Endothelial cell of umbilical vein (primary cell): ENCODE data around the gene HLTF. TPM values are rescaled to one million over a fixed set of nuclear protein-coding genes. Genes with fewer than 3 reads are reported as not detected.

Source experiments
- BruUV-seq: library from RNA; stranded (reverse); fragments of 400-500 nt; replicated peaks from 2 replicates; lab custom pipeline; 2021; lab: Mats Ljungman, UMichigan
- CTCF ChIA-PET: fragments of 300-600, 350-600 bp; sonication (Branson Sonifier 250); formaldehyde crosslinking; loops from one replicate; lab custom pipeline; 2021; ENCODE audit warnings: antibody characterized with exemption, inconsistent platforms; lab: Charles Lee
- POLR2A ChIA-PET: fragments of 300-600, 350-600 bp; sonication (Branson Sonifier 250); formaldehyde crosslinking; loops from one replicate; lab custom pipeline; 2021; ENCODE audit warnings: antibody characterized with exemption, inconsistent platforms; lab: Charles Lee
- DNase-seq: peaks from one replicate; pipeline ENCODE4 v3.0.0-alpha.2; 2011; ENCODE audit warnings: low read depth, low spot score
- FAIRE-seq: peaks from 2 replicates; lab custom pipeline; 2011; peaks lifted over from hg19 to GRCh38; lab: Jason Lieb, UNC
- H2AFZ ChIP-seq: 2 replicates; pipeline ENCODE4 v1.6.0; 2012; ENCODE audit warnings: low read depth, low read length, control low read depth, inconsistent platforms
- H3K27ac ChIP-seq: 2 replicates; pipeline ENCODE4 v1.5.1; 2011; ENCODE audit warnings: low read depth, mild to moderate bottlenecking, control low read depth, low read length, moderate library complexity; ENCODE audit not compliant: insufficient read depth
- H3K27me3 ChIP-seq, 2 experiments: 2 replicates each; pipeline versions ENCODE4 v1.6.0 to v1.6.1; 2011; ENCODE audit warnings: low read length in 2 of 2, mixed read lengths in 1 of 2; ENCODE audit not compliant: control insufficient read depth in 2 of 2, insufficient read depth in 2 of 2
- H3K36me3 ChIP-seq, 2 experiments: 2 replicates in 1 of 2; 3 replicates in 1 of 2; pipeline ENCODE4 v1.5.1; 2011; ENCODE audit warnings: low read length in 2 of 2, mild to moderate bottlenecking in 1 of 2, moderate library complexity in 1 of 2; ENCODE audit not compliant: control insufficient read depth in 2 of 2, insufficient read depth in 2 of 2; ENCODE audit errors: extremely low read depth in 1 of 2
- H3K4me1 ChIP-seq: 3 replicates; pipeline ENCODE4 v1.5.1; 2011; ENCODE audit warnings: mild to moderate bottlenecking, low read length; ENCODE audit not compliant: control insufficient read depth, insufficient read depth; ENCODE audit errors: extremely low read depth
- H3K4me2 ChIP-seq: 2 replicates; pipeline ENCODE4 v1.6.1; 2011; ENCODE audit warnings: low read length, control low read depth, mixed read lengths; ENCODE audit not compliant: insufficient read depth
- H3K4me3 ChIP-seq, 3 experiments: fragments of 200-600 bp in 1 of 3; sonication (generic), shearing (Covaris generic) in 1 of 3; replicated peaks in 1 of 3; 2 replicates each; pipeline ENCODE4 v1.5.1; 2011 to 2016; ENCODE audit warnings: control low read depth in 3 of 3, low read length in 3 of 3, mild to moderate bottlenecking in 2 of 3, inconsistent platforms in 1 of 3, low read depth in 1 of 3, moderate library complexity in 1 of 3; ENCODE audit not compliant: insufficient read depth in 1 of 3
- H3K79me2 ChIP-seq: 2 replicates; pipeline ENCODE4 v1.6.0; 2012; ENCODE audit warnings: low read length, inconsistent platforms; ENCODE audit not compliant: control insufficient read depth, insufficient read depth
- H3K9ac ChIP-seq: replicated peaks from 2 replicates; pipeline ENCODE3; 2011; ENCODE audit warnings: low read length, control low read depth; ENCODE audit not compliant: insufficient read depth; ENCODE audit errors: extremely low read depth
- H3K9me1 ChIP-seq: replicated peaks from 3 replicates; pipeline ENCODE4 v1.6.0; 2011; ENCODE audit warnings: mild to moderate bottlenecking, low read length; ENCODE audit not compliant: control insufficient read depth, insufficient read depth; ENCODE audit errors: extremely low read depth
- H3K9me3 ChIP-seq: replicated peaks from 2 replicates; pipeline ENCODE4 v1.5.1; 2012; ENCODE audit warnings: low read length, inconsistent platforms; ENCODE audit not compliant: control insufficient read depth, insufficient read depth
- H4K20me1 ChIP-seq: replicated peaks from 2 replicates; pipeline ENCODE3; 2011; ENCODE audit warnings: mild to moderate bottlenecking, low read length; ENCODE audit not compliant: control insufficient read depth, insufficient read depth; ENCODE audit errors: extremely low read depth
- EZH2 ChIP-seq: IDR thresholded peaks from 2 replicates; pipeline ENCODE4 v1.6.1; 2012; ENCODE audit warnings: borderline replicate concordance, low read depth, mild to moderate bottlenecking, moderate library complexity, low read length, inconsistent platforms; ENCODE audit not compliant: severe bottlenecking
- FOS ChIP-seq: IDR thresholded peaks from 2 replicates; pipeline ENCODE4 v1.6.1; 2011; ENCODE audit warnings: mild to moderate bottlenecking, low read length, moderate library complexity, borderline replicate concordance; ENCODE audit not compliant: insufficient read depth
- GATA2 ChIP-seq: IDR thresholded peaks from 2 replicates; pipeline ENCODE4 v1.7.0; 2011; ENCODE audit warnings: low read depth, mild to moderate bottlenecking, moderate library complexity, mixed read lengths, low read length; ENCODE audit not compliant: insufficient read length, insufficient read depth
- JUN ChIP-seq: IDR thresholded peaks from 2 replicates; pipeline ENCODE4 v1.6.1; 2011; ENCODE audit warnings: borderline replicate concordance, low read depth; ENCODE audit not compliant: insufficient read length, insufficient read depth
- MYC ChIP-seq: IDR thresholded peaks from one replicate; pipeline ENCODE4 v1.6.1; 2011; ENCODE audit warnings: mild to moderate bottlenecking, low read depth, low read length
- POLR2A ChIP-seq: IDR thresholded peaks from 2 replicates; pipeline ENCODE4 v1.6.1; 2012; ENCODE audit warnings: low read depth, mild to moderate bottlenecking, control low read depth, low read length
- POLR2AphosphoS5 ChIP-seq: IDR thresholded peaks from 2 replicates; pipeline ENCODE4 v1.6.1; 2012; ENCODE audit warnings: low read depth, mild to moderate bottlenecking, control low read depth, low read length, moderate library complexity; ENCODE audit not compliant: insufficient read depth
- dilution Hi-C: fragments of 300-500 bp; cut with MboI; formaldehyde crosslinking; loops from one replicate; pipeline ENCODE4 v1.15.0; 2019; ENCODE audit warnings: low sequenced_read_pairs; ENCODE audit not compliant: extremely low pct_ligation_motif_present
- intact Hi-C: fragments of 100-400 bp; cut with micrococcal nuclease; formaldehyde crosslinking; loops from one replicate; pipeline ENCODE4 v1.10.0; 2022
- polyA plus RNA-seq, 4 experiments: library from polyadenylated mRNA; depleted of rRNA in 3 of 4; stranded (reverse) in 3 of 4; unstranded in 1 of 4; fragments of >200 nt; gene quantifications; 2 replicates each; pipeline versions ENCODE4 v1.2.1 to v1.2.3, GENCODE V29; 2011 to 2012; ENCODE audit warnings: missing spikeins in 1 of 4
- total RNA-seq: library from RNA; stranded (reverse); gene quantifications from 2 replicates; pipeline ENCODE4 v1.2.3, GENCODE V29; 2021
- TF ChIP-seq, protein P1 (sequence below): IDR thresholded peaks from 2 replicates; pipeline ENCODE4 v1.6.1; 2011; ENCODE audit not compliant: insufficient read depth, insufficient read length
- TF ChIP-seq, protein P2 (sequence below), 2 donors: IDR thresholded peaks; 1 replicate in 1 of 2; 2 replicates in 1 of 2; pipeline ENCODE4 v1.5.1; 2011; ENCODE audit warnings: low read length in 2 of 2, mild to moderate bottlenecking in 2 of 2, moderate library complexity in 2 of 2, control low read depth in 1 of 2, inconsistent platforms in 1 of 2, low read depth in 1 of 2; ENCODE audit not compliant: insufficient read depth in 1 of 2; ENCODE audit errors: extremely low read depth in 1 of 2

The HLTF gene
- total and polyA plus RNA-seq, 2 donors (not counting 3 experiments of a cell fraction or from before 2014, with no cell fraction given): 8.7 to 24.6 TPM

DNA sequence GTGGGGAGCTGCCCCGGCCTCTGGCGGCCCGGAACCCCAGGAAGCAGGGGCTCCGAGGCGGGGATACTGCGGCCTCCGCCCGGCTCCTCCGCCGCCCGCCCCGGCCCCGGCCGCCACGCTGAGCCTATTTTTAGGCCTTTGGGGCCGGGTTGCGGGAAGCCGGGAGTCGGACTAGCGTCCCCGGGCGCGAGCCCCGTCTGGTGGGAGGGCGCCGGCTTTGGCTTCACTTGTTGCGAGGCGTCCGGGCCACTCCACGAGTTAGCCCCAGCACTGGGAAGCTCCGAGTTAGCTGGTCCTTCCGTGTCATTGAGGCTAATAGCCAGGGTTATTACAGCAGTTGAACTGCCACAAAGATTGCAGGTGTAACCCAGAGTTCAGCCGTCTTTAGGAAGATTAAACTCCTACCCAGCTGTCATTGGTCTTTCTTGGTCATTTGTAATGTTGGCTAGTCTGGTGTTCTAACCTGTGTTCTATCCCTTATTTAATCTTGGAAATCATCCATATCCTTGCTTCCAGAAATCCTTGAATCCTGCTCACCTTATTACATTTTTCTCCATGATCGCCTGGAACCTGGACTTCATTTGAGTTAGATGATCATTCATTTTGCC is 94.2 kb downstream of the HLTF start:
- Histone ChIP-seq H4K20me1 (no peaks in the 10 kb centered on the region), H2AFZ (peak overlapping the region; percentile 99), H3K36me3 (peaks cover 3 to 10% of the 10 kb centered on the region in 2 experiments), H3K9me1 (no peaks in the 10 kb centered on the region), H3K27me3 (no peaks in the 10 kb centered on the region), H3K9ac (peak overlapping the region; percentile 83), H3K4me2 (peak overlapping the region; percentile 88), H3K27ac (peak overlapping the region; percentile 30), H3K79me2 (peaks cover 12% of the 10 kb centered on the region), H3K4me3 (peak overlapping the region; percentile 61 to 88 (median 66)), H3K4me1 (peaks cover 9% of the 10 kb centered on the region), H3K9me3 (no peaks in the 10 kb centered on the region)
- BruUV-seq: no TSS peak
- dilution Hi-C loops: no loop called here
- TF ChIP-seq, protein P1, sequence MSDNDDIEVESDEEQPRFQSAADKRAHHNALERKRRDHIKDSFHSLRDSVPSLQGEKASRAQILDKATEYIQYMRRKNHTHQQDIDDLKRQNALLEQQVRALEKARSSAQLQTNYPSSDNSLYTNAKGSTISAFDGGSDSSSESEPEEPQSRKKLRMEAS: no peak
- TF ChIP-seq FOS (no peak), POLR2A (no peak), EZH2 (no peak), JUN (no peak), POLR2AphosphoS5 (no peak), GATA2 (no peak), MYC (no peak)
- TF ChIP-seq, protein P2, sequence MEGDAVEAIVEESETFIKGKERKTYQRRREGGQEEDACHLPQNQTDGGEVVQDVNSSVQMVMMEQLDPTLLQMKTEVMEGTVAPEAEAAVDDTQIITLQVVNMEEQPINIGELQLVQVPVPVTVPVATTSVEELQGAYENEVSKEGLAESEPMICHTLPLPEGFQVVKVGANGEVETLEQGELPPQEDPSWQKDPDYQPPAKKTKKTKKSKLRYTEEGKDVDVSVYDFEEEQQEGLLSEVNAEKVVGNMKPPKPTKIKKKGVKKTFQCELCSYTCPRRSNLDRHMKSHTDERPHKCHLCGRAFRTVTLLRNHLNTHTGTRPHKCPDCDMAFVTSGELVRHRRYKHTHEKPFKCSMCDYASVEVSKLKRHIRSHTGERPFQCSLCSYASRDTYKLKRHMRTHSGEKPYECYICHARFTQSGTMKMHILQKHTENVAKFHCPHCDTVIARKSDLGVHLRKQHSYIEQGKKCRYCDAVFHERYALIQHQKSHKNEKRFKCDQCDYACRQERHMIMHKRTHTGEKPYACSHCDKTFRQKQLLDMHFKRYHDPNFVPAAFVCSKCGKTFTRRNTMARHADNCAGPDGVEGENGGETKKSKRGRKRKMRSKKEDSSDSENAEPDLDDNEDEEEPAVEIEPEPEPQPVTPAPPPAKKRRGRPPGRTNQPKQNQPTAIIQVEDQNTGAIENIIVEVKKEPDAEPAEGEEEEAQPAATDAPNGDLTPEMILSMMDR (IDR thresholded peaks at IDR 0.05; ENCODE audit: extremely low read depth in 1 of 2, insufficient read depth in 1 of 2, low read depth in 1 of 2, low read length in 2 of 2): no peak
- FAIRE-seq: peak; percentile 86
- intact Hi-C loops: no loop called here
- DNase-seq: peak; percentile 45
- CTCF ChIA-PET: interaction anchor here (1.1 to 2.0 kb wide), 6 partner anchors 8 to 51 kb away, joined by 3 to 11 read pairs (median 4); no protein-coding TSS in a partner anchor
- POLR2A ChIA-PET: interaction anchor here (1.5 kb wide), 1 partner anchor 11 kb away, joined by 4 read pairs; no protein-coding TSS in a partner anchor
